Measurements from ENCODE around the gene TPH2. TPM values are rescaled to one million over a fixed set of nuclear protein-coding genes. Genes with fewer than 3 reads are reported as not detected.

TPH2 gene
- total RNA-seq (ENCODE audit: low replicate concordance) = 0.12 TPM in 1 of 2 replicates, not detected in the other

DNA sequence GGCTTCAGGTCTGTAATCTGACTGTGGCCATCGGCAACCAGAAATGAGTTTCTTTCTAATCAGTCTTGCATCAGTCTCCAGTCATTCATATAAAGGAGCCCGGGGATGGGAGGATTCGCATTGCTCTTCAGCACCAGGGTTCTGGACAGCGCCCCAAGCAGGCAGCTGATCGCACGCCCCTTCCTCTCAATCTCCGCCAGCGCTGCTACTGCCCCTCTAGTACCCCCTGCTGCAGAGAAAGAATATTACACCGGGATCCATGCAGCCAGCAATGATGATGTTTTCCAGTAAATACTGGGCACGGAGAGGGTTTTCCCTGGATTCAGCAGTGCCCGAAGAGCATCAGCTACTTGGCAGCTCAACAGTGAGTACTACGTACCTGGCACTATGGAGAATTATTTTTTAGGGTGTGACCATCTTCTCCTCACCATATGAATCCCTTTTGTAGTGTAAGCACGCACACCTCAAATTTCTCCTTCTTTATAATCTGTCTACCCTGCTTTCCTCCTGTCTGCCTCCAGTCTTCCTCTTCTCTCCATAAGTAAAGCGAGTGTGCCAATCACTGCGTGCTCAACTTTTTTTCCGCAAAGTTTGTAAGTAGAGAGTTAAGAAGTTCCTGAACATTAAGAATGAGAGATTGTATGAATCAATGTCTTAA is at the start of gene TPH2:
Gene TPH2 (plus strand): TSS at position 118 of the 658 bp plus-strand sequence. CDS start 142 bp downstream, at position 260.
- peak; percentile 94 for DNase-seq (ENCODE audit: low spot score)
- Mint-ChIP-seq H3K27ac (no peak within 1 kb of the TSS), H3K4me1 (no peaks in the 10 kb centered on the region), H3K27me3 (ENCODE audit: insufficient read depth, low read depth) (no peaks in the 10 kb centered on the region), H3K9me3 (no peaks in the 10 kb centered on the region), H3K4me3 (no peak within 1 kb of the TSS), H3K36me3 (no peaks in the 10 kb centered on the region)
- no peaks in the 10 kb centered on the region for H3K79me2 ChIP-seq (ENCODE audit: low read depth)
- H3K36me3 ChIP-seq = no peaks in the 10 kb centered on the region
- H4K20me1 ChIP-seq (ENCODE audit: low read depth) = peaks cover 4% of the 10 kb centered on the region
- no peaks in the 10 kb centered on the region for H3K9me3 ChIP-seq (ENCODE audit: low read depth)
- no peak within 1 kb of the TSS for H3K27ac ChIP-seq
- H3K27me3 ChIP-seq = no peaks in the 10 kb centered on the region
- peak within 1 kb of the TSS; percentile 30 for H2AFZ ChIP-seq (replicated peaks)
- peaks cover 3% of the 10 kb centered on the region for H3K4me1 ChIP-seq
- no peak within 1 kb of the TSS for H3K4me3 ChIP-seq
- TF ChIP-seq, protein P1, sequence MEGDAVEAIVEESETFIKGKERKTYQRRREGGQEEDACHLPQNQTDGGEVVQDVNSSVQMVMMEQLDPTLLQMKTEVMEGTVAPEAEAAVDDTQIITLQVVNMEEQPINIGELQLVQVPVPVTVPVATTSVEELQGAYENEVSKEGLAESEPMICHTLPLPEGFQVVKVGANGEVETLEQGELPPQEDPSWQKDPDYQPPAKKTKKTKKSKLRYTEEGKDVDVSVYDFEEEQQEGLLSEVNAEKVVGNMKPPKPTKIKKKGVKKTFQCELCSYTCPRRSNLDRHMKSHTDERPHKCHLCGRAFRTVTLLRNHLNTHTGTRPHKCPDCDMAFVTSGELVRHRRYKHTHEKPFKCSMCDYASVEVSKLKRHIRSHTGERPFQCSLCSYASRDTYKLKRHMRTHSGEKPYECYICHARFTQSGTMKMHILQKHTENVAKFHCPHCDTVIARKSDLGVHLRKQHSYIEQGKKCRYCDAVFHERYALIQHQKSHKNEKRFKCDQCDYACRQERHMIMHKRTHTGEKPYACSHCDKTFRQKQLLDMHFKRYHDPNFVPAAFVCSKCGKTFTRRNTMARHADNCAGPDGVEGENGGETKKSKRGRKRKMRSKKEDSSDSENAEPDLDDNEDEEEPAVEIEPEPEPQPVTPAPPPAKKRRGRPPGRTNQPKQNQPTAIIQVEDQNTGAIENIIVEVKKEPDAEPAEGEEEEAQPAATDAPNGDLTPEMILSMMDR (IDR thresholded peaks at IDR 0.05) = peak; percentile 80
- no peak for TF ChIP-seq EZH2phosphoT487 (IDR thresholded peaks at IDR 0.05)
- TF ChIP-seq EZH2 (IDR thresholded peaks at IDR 0.05) = no peak
- no peaks in the 10 kb centered on the region for H3F3A ChIP-seq (ENCODE audit: low read depth)
- H3K4me2 ChIP-seq = no peak within 1 kb of the TSS
- no peak within 1 kb of the TSS for H3K9ac ChIP-seq

DNA sequence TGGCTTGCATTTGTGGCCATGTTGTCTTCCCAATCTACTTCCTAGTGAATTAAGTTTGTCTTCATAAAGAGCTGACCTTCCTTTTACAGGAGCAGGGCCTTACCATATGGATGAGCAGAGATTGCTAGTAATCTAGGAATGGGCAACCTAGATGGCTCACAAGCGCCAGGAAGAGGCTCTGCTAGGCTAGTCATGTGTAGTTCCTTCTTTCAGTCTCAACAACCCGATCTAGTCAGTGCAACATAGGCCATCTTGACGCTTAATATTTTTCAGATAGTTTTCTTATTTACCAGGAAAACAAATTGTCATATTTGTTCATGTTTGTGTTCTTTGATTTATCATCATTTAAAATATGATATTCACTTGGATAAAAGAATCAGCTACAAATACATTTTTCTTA is 48.2 kb upstream of the TPH2 start:
- Histone ChIP-seq H2AFZ (replicated peaks) (no peak overlapping the region), H3K9me3 (ENCODE audit: low read depth) (no peaks in the 10 kb centered on the region), H3K4me2 (no peak overlapping the region), H3F3A (ENCODE audit: low read depth) (no peaks in the 10 kb centered on the region), H3K27ac (no peak overlapping the region), H3K9ac (no peak overlapping the region), H3K4me3 (no peak overlapping the region), H3K27me3 (no peaks in the 10 kb centered on the region), H3K36me3 (peaks cover 7% of the 10 kb centered on the region), H4K20me1 (ENCODE audit: low read depth) (no peaks in the 10 kb centered on the region), H3K79me2 (ENCODE audit: low read depth) (no peaks in the 10 kb centered on the region), H3K4me1 (no peaks in the 10 kb centered on the region)
- H3K27me3 Mint-ChIP-seq (ENCODE audit: insufficient read depth, low read depth) = no peaks in the 10 kb centered on the region
- TF ChIP-seq EZH2phosphoT487 (IDR thresholded peaks at IDR 0.05) = no peak
- TF ChIP-seq, protein P1 (IDR thresholded peaks at IDR 0.05) = no peak
- TF ChIP-seq EZH2 (IDR thresholded peaks at IDR 0.05) = no peak
- no peaks in the 10 kb centered on the region for H3K9me3 Mint-ChIP-seq
- no peak overlapping the region for H3K4me3 Mint-ChIP-seq
- no peak for DNase-seq (ENCODE audit: low spot score)
- no peaks in the 10 kb centered on the region for H3K4me1 Mint-ChIP-seq
- no peak overlapping the region for H3K27ac Mint-ChIP-seq
- H3K36me3 Mint-ChIP-seq = peaks cover 11% of the 10 kb centered on the region

- Mint-ChIP-seq H3K36me3 (peaks cover 3% of the 10 kb centered on the region), H3K9me3 (no peaks in the 10 kb centered on the region), H3K4me3 (no peak overlapping the region), H3K4me1 (no peaks in the 10 kb centered on the region), H3K27me3 (ENCODE audit: insufficient read depth, low read depth) (no peaks in the 10 kb centered on the region), H3K27ac (no peak overlapping the region)
- no peak for DNase-seq (ENCODE audit: low spot score)
- no peaks in the 10 kb centered on the region for H3K27me3 ChIP-seq
- no peaks in the 10 kb centered on the region for H4K20me1 ChIP-seq (ENCODE audit: low read depth)
- H2AFZ ChIP-seq (replicated peaks) = no peak overlapping the region
- H3K79me2 ChIP-seq (ENCODE audit: low read depth) = no peaks in the 10 kb centered on the region
- no peak overlapping the region for H3K27ac ChIP-seq
- no peaks in the 10 kb centered on the region for H3F3A ChIP-seq (ENCODE audit: low read depth)
- no peaks in the 10 kb centered on the region for H3K4me1 ChIP-seq
- TF ChIP-seq EZH2 (IDR thresholded peaks at IDR 0.05) = no peak
- TF ChIP-seq, protein P1 (IDR thresholded peaks at IDR 0.05) = no peak
- H3K9ac ChIP-seq = no peak overlapping the region
- H3K36me3 ChIP-seq = peaks cover 13% of the 10 kb centered on the region
- no peak overlapping the region for H3K4me2 ChIP-seq
- no peak overlapping the region for H3K4me3 ChIP-seq
- H3K9me3 ChIP-seq (ENCODE audit: low read depth) = no peaks in the 10 kb centered on the region
Observed at GRCh38 chr12:71892059-71892458, 46.6 kb upstream of the TPH2 start.
